ENCODE measurements around the gene MTRF1.

Gene MTRF1, protein sequence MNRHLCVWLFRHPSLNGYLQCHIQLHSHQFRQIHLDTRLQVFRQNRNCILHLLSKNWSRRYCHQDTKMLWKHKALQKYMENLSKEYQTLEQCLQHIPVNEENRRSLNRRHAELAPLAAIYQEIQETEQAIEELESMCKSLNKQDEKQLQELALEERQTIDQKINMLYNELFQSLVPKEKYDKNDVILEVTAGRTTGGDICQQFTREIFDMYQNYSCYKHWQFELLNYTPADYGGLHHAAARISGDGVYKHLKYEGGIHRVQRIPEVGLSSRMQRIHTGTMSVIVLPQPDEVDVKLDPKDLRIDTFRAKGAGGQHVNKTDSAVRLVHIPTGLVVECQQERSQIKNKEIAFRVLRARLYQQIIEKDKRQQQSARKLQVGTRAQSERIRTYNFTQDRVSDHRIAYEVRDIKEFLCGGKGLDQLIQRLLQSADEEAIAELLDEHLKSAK

DNA sequence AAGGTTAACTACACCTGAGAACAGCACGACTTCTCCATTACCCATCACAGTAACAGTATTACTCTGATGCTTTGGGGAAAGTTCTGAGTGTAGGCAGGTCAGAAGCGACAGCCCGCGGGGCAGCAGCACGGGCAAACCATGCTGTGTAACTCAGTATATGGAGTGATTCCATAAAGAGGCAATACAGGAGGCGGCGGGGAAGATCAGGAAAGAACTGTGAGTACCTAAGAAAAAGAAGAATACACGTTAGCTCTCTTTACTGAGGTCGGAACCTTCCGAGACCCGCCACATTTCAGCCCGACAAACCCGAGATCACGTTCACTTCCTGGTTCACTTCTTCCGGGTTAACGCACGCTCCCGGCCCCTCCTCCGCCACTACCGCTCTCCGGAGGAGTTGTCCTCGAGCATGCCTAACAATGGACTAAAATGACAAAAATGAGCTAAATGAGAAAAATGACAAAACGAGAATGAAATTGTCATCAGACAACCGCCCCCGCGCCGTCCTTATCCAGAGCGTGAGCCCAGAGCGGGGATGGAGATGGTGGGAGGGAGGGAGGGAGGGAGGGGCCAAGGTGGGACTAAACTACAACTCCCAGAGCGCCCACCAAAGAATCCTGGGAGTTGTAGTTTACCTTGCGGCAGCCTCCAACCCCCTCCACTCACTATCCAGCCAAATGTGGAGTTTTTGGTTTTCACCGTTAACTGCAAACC is at the start of gene MTRF1:
MTRF1 (minus strand) TSS at position 316 of the 711 bp plus-strand sequence. CDS start 2,669 bp downstream, outside the sequence.
- peak; percentile 55 for DNase-seq (ENCODE audit: low read depth, low spot score)

DNA sequence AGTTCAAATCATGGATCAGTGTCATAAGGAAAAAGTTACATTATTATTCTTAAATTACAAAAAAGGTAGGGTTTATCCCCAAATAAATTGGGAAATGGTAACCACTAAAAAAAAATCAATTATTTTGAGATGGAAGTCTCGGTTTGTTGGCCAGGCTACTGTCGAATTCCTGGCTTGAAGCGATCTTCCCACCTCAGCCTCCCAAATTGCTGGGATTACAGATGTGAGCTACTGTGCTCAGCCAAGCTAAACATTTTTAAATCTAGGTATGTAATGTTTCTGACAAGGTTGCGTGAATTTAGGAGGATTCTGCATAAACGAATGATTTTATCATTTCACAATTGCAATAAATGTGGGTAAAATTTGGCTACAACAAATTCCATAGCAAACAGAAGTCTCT is 49.7 kb upstream of the MTRF1 start:
- DNase-seq (ENCODE audit: low read depth, low spot score), result no peak

DNA sequence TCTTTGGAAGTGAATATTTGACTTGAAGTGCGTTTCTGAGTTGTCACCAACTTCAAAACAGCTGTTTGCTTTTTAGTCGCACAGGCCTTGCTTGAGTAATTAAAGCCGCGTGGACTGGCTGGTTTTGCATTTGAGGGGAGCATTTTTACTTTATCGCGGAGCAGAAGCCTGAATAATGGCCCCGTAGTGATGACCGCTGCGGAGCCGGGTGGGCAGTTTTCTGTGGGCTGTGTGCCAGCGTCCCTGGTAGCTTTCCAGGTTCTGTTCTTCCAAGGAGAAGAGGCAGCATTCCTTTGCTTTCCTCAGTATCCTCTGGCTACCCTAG is 48.8 kb upstream of the MTRF1 start:
- no peak for DNase-seq (ENCODE audit: low read depth, low spot score)

DNA sequence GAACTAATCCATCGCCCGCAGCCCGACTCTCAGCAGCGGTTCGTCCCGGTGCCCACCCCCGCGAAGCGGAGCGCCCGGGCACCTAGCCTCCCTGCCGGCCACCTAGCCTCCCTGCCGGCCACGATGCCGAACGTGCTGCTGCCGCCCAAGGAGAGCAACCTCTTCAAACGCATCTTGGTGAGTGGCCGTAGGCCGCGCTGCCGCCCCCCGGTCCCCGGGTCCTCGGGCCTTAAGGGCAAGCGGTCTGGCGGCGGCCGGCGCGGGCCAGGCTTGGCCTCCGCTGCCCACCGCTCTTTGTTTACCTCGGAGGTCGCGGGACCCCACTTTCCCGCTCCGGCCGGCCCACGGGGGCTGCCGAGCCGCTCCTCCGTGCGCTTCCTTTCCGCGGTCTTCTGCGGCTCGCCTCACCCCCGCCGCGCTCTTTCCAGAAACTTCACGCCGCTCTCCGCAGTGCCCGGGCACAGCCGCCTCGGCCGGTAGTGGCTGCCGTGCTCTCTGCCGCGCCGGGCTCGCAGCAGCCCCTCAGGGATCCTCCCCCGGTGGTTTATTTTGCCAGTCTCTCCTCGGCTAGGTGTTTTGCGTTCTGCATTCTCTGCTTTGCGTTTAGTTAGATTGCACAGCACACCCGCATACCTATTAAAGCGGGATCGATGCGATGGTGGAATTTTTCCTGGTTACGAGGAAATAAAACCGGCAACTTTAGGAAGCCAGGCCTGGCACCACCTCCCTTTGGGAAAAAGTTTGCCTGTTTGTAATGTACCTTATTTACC is 48.2 kb upstream of the MTRF1 start:
- DNase-seq (ENCODE audit: low read depth, low spot score), result peak; percentile 15

DNA sequence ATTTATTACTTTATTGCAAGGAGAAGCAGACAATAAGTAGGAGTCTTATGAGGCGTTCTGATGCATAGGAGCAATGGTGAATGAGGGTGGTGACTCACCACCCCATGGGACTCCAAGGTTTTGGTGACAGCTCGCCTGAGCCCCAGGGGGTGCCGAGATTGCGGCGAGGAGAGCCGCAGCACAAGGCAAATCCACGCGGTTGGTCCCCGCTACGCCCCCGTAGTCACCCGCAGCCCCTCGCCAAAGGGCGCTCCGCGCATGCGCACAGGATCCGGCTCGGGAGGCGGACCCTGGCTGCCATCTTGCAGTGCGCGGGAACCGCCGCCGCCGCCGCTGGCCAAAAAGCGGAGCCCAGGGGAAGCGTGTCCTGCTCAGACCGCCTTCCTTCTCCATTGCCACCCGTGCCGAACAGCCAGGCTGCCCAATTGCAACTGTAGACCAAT is 47.6 kb upstream of the MTRF1 start, which contains the start of gene NAA16:
NAA16 (plus strand) TSS at position 305 of the 443 bp plus-strand sequence. CDS start 262 bp downstream, outside the sequence.
- DNase-seq (ENCODE audit: low read depth, low spot score), result peak; percentile 92

DNA sequence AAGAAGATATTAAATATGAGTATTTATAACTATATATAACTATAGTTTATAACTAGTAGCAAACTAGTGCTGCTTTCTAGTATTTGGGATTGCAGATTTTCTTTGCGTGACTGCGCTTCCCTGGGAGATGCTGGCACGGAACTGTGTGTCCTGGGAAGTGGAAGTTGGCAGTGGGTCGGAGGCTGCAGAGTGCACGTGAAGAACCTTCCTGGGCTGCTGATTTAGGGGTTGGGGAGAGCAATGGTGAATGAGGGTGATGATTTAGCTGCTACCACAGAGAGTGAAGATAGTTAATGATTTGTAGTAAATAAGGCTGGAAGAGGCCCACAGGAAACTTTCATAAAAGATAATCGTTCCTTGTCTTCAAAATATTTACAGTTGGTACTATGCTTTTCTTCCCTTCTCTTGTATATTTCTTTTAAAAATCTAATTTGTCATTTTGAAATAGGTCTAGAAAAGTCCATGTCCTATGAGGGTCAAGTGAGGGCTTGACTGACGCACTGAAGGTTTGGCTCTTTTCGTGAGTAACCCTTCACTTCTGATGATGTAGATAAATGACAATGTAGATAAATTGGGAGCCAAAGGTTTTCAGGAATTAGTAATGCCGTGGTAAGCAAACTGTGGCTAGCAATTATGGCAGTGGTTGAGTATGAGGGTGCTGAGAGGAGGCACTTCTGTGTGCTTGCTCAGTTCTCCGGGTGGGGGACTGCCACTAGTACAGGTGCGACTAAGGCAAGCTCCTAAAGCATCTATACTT is 44.7 kb upstream of the MTRF1 start:
- DNase-seq (ENCODE audit: low read depth, low spot score), result no peak

DNA sequence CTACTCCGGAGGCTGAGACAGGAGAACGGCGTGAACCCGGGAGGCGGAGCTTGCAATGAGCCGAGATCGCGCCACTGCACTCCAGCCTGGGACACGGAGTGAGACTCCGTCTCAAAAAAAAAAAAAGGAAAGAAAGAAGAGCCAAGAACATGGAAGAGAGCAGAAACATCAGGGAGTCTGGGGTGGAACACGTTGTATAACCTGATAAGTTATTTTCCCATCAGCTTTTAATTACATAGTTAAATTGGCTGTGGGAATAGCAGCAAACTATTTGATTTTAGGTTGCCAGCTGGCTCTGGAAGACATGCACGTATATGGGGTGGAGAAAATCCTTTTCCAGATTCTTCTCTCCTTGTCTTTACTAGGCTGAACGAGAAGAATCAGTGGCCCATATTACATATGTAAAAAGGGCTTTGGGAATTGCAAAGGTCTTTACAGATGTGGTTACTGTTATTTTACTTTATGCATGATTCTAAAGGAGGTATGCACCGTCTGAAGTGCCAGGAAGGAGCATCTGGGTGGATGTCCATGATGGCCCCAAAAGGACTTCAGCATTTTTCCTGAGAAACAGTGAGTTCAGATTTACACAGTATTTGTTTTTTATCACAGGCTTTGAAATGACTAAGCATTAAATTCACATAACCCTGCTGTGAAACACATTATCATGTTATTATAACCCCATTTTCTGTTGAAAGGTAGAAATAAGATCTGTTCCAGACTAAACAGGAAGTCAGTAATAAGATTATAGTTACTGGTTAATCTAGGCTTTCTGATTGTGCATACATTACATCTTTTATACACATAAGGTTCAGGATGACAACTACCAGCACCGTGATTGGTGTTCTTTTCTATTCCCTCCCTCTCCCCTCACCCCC is 43.1 kb upstream of the MTRF1 start:
- no peak for DNase-seq (ENCODE audit: low read depth, low spot score)

DNA sequence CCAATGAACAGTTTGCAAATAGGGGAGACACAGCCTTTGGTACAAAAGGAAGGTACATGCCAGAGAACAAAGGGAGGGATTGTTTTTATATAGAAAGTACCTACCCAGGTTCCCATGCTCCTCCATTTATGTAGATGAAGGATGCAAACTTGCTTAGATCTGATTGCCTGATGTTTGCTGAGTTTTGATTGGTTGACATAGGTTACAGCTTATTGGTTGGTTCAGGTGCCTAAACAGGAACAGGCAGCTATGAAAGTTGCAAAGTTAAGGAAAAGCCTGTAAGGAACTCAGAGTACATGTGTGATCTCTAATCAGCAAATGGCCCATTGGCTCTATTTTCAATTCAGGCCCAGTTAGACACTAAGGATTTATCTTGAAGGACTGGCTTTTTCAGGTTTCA is 41.2 kb upstream of the MTRF1 start:
- DNase-seq (ENCODE audit: low read depth, low spot score), result no peak

DNA sequence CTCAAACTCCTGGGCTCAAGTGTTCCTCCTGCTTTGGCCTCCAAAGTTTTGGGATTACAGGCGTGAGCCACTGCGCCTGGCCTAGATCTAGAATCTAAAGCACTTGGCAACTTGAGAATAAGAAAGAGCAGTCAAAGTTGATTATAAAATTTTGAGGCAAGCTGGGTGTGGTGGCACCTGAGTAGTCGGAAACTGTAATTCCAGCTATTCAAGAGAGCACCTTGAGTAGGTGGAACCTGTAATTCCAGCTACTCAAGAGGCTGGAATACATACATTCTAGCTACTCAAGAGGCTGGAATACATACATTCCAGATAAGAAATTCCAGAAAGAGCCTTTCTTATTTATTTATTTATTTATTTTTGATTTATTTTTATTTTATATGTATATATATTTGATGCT is 39.4 kb upstream of the MTRF1 start:
- DNase-seq (ENCODE audit: low read depth, low spot score), result no peak

DNA sequence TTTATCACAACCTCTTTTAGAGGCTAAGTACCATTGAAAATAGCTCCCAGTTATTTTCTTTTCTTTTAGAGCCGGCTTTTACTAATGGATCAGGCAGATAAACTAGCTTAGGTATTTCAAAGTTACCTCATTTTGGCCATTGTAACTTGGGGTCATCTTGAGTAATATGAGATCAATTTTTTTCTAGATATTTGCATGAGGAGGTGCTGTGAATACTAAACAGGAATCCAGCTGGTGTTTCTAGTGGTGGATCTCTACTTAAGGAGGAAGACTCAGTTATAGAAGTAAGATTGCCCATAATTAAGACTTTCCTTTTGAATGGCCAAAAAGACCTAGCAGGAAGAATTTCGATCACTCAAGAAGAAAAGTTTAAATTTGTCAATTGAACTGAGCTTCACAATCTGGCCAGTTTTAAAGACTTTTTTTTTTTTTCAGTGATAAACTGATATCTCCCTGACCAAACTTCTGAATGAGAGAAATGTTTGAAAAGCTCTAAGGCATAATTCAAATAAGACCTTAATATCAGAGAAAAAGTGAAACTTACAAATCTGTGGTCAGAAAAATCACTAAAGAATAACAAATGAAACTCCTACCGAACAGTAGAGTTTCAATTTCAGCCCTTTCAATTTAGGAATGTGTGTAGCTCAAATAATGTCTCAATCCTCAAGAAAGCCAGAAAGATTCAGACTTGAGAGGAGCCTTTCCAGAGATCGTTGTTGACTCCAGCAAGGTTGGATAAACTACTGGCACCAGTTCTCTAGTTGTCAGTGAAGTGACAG is 36.1 kb upstream of the MTRF1 start:
- DNase-seq (ENCODE audit: low read depth, low spot score), result no peak

DNA sequence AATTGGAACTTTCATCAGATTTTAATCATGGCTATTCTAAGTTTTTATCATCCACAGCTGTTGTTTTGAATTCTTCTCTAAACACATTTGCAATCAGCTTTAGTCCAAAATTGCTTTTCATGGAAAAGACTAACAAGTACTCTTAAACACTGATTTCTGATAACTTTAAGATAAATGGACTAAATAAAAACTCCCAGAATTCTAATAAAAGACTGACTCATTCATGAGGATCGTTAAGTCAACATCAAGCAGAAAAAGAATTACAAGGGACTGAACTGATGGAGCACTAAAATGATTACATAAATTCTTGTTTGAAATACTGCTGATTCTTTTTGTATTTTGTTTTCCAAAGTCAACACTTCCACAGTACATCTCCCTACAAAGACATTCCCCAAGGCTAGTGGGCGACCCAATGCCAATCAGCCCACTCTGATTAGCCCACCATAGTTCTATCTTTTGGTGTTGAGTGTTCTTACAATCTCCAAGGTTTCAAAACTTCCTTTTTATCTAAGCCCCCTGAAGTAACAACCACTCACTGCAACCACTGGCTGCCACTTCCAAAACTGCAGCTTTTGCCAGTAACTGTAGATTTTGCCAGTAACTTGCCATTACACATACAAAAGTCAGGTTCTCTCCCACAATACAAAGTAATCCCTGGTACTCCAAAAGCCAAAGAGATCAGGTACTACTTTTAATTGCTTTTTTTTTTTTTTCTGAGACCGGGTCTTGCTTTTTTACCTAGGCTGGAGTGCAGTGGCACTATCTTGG is 33.7 kb upstream of the MTRF1 start:
- DNase-seq (ENCODE audit: low read depth, low spot score), result no peak

DNA sequence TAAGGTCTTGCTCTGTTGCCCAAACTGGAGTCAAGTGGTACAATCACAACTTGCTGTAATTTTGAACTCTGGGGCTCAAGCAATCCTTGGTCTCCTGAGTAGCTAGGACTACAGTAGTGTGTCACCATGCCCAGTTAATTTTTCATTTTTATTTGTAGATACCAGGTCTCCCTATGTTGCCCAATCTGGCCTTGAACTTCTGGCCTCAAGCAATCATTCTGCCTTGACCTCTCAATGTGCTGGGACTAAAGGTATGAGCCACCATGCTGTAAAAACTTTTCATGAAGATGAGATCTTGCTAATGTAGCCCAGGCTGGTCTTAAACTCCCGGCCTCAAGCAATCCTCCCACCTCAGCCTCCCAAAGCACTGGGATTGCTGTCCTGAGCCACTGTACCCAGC is 32.6 kb upstream of the MTRF1 start:
- no peak for DNase-seq (ENCODE audit: low read depth, low spot score)

DNA sequence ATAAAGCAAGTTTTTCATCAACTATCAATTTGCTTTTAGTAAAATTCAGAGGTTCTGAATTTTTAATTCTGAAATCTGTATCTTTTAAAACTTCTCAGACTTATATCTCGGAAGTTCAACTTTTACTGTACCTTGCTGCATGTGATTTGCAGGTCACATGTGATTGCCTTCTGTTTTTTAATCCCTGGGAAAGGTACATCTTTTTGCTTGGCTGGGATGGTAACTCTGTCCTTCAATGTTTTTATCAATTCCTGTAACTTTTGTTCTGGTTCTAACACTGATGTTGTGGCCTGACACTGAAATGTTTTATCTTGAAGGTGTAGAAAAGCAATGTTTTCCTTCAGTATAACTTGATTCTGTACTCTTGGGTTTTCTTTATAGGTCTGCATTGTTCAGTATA is 31.5 kb upstream of the MTRF1 start:
- DNase-seq (ENCODE audit: low read depth, low spot score), result no peak

DNA sequence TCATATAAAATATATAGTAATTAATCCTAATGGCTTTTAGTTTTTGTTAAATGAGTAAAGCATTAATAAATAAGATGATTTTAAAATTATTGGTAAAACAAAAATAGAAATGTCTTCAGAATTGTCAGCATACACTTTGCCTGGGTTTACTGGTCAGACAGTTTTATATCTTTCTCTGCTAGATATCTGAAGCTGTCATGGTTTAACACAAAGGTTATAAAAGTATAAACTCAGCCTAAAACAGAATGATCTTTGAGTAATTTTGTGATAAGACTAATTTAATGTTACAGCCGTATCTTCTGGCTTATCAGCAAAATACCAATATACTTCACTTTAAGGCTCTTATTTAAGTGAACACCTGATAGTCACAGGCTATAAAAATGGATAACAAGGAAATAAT is 29.9 kb upstream of the MTRF1 start:
- DNase-seq (ENCODE audit: low read depth, low spot score), result no peak

DNA sequence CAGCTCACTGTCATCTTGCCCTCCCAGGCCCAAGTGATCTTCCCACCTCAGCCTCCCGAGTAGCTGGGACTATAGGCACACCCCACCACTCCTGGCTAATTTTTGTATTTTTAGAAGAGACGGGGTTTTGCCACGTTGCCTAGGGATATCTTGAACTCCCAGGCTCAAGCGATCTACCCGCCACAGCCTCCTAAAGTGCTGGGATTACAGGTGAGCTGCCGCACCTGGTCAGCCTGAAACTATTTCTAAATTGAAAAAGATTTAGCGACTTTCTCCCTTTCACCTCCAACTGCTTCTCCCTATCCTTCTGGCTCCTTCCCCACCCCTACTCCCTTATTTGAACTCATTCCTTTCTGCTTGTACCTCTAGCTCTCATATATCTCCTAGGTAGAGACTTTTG is 27.9 kb upstream of the MTRF1 start:
- no peak for DNase-seq (ENCODE audit: low read depth, low spot score)

DNA sequence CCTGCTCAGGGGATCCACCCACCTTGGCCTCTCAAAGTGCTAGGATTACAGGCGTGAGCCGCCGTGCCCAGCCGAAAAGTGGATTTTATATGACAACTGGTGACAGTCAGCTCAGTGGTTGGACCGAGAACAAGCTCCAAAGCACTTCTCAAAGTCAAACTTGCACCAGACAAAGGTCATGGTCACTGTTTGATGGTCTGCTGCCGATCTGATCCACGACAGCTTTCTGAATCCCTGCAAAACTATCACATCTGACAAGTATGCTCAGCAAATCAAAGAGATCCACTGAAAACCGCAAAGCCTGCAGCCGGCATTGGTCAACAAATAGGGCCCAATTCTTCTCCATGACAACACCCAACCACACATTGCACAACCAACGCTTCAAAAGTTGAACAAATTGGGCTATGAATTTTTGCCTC is 26.1 kb upstream of the MTRF1 start:
- no peak for DNase-seq (ENCODE audit: low read depth, low spot score)

DNA sequence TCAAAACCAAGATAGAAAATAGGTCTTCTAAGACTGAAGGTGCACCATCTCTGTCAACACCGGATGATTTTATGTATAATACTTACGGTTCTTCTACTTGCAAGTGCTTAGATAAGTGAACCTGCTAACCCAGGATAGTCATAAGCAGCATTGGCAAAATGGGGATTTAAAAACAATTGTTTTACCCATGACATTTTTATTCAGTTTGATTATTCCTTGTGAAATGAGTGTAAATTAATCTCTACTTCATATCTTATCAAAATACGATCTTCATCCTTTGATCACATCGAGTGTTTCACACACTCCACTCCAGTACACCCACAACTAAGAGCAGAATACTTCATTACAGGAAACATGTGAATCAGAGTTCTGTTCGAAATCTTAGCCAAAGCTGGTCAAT is 23.0 kb upstream of the MTRF1 start:
- DNase-seq (ENCODE audit: low read depth, low spot score), result no peak

DNA sequence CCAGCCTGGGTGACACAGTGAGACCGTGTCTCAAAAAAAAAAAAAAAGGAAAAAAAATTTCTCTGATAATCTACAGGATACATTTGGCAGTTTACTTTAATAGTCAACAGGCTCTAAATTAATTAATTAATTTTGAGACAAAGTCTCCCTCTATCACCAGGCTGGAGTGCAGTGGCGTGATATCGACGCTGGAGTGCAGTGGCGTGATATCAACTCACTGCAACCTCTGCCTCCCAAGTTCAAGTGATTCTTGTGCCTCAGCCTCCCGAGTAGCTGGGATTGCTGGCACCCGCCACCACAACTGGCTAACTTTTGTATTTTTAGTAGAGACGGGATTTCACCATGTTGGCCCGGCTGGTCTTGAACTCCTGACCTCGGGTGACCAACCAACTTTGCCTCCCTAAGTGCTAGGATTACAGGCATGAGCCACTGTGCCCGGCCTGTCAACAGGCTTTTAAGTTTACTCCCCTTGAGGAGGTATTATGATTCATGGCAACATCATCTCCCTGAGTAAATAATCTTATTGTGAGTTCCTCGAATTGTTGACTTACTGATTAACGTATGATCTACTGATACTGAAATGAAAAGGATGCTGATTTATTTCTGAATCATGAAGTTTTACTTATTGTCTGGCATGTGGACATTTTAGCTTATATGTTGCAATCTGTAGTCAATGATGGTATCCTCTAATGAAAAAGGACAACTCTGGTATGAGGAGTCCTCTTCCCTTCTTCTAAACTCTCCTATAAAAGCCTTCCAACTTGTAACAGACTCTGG is 21.3 kb upstream of the MTRF1 start:
- DNase-seq (ENCODE audit: low read depth, low spot score), result no peak
